Psoas muscle (tissue), 8 donors: ENCODE data around the gene SEPHS2. TPM values are rescaled to one million over a fixed set of nuclear protein-coding genes. Genes with fewer than 3 reads are reported as not detected.
"Not testable (repeated sequence)": the region's sequence is repeated elsewhere in the genome, so short reads cannot be mapped to it uniquely, and the experiment has no call there.

Source experiments
- ATAC-seq, 4 donors: fragments of 200-7000 bp; cut with Tn5 transposase; one replicate each; pipeline ENCODE4 v1.9.1; 2020; ENCODE audit warnings: moderate library complexity in 3 of 4, mild to moderate bottlenecking in 2 of 4
- DNase-seq, 2 donors: peaks; one replicate each; pipeline ENCODE4 v3.0.0-alpha.2; 2020
- H3K27ac ChIP-seq: fragments of 200-600 bp; one replicate; pipeline ENCODE4 v1.8.0; 2022
- H3K27me3 ChIP-seq, 3 donors: fragments of 200-600 bp in 1 of 3; one replicate each; pipeline versions ENCODE4 v1.6.1 to v1.8.0; 2013 to 2022; ENCODE audit warnings: low read length in 2 of 3, mild to moderate bottlenecking in 2 of 3, moderate library complexity in 1 of 3; ENCODE audit not compliant: insufficient read depth in 3 of 3
- H3K36me3 ChIP-seq, 2 donors: fragments of 200-600 bp in 1 of 2; one replicate each; pipeline versions ENCODE4 v1.6.1 to v1.8.0; 2013 to 2022; ENCODE audit warnings: low read depth in 1 of 2, mild to moderate bottlenecking in 1 of 2, moderate library complexity in 1 of 2; ENCODE audit not compliant: insufficient read depth in 1 of 2
- H3K4me1 ChIP-seq: fragments of 200-600 bp; one replicate; pipeline ENCODE4 v1.8.0; 2022
- H3K4me3 ChIP-seq: fragments of 200-600 bp; one replicate; pipeline ENCODE4 v1.8.0; 2022; ENCODE audit warnings: mild to moderate bottlenecking
- H3K9me3 ChIP-seq: fragments of 200-600 bp; one replicate; pipeline ENCODE4 v1.8.0; 2022
- CTCF ChIP-seq: fragments of 200-600 bp; IDR thresholded peaks from one replicate; pipeline ENCODE4 v1.8.0; 2022; ENCODE audit warnings: antibody characterized with exemption
- WGBS, 3 donors: extraction: QIAGEN DNeasy Blood & Tissue Kit; methylation state at CpG; one replicate each; pipeline versions ENCODE4 v1.1.6 to v1.1.7; 2013; 5-methylcytosine and 5-hydroxymethylcytosine counted together
- intact Hi-C, 2 donors: fragments of 100-400 bp; cut with DNase I; formaldehyde crosslinking; loops; one replicate each; pipeline versions ENCODE4 v1.11.0 to v1.14.2; 2022
- polyA plus RNA-seq, 3 donors: library from polyadenylated mRNA; stranded (reverse); fragments of 200-250 nt; gene quantifications; one replicate each; pipeline ENCODE4 v1.2.3, GENCODE V29; 2013
- total RNA-seq, 4 donors: library from RNA; stranded (reverse); fragmentation: NEBNext Ultra II Directional in 2 of 4; extraction: Animal tissue kit (Norgen Biotek cat#: 25700) in 2 of 4; gene quantifications; one replicate each; pipeline versions ENCODE4 v1.2.1 to v1.2.4, GENCODE V29; 2021 to 2023
- donor health status: healthy with polysubstance abuse.
- donor health status: DM: no; HTN: no; CAD: no; lungs with moderate emphysema.
- donor health status: Bipolar disorder and iron deficiency.
- donor health status: healthy.
- donor health status: DM: yes; HTN: yes; CAD: no.
- donor health status: DM: no; HTN: no; CAD: no.
- donor health status: DM: no; HTN: no; CAD: no.
- donor health status: DM: yes; HTN: yes; CAD: no.

The SEPHS2 gene
- total and polyA plus RNA-seq, 7 donors: 25.4 to 96.7 (median 59.8) TPM

GRCh38 chr16:30472328-30472942, 26.8 kb upstream of the SEPHS2 start, which contains the start of gene ITGAL:
TSS of gene ITGAL (plus strand) at chr16:30472742. CDS start at chr16:30472838, 96 bp downstream.
- no peak within 1 kb of the TSS for H3K27ac ChIP-seq
- ATAC-seq: no peak
- H3K36me3 ChIP-seq: no peaks in the 10 kb centered on the region
- peak; percentile 32 to 60 for DNase-seq
- H3K4me3 ChIP-seq: no peak within 1 kb of the TSS
- no peak for TF ChIP-seq CTCF
- H3K4me1 ChIP-seq: no peaks in the 10 kb centered on the region
- intact Hi-C loops: no loop called here
- 64 to 69% (median 68%) methylated on average over 8 of the region's 8 CpGs for WGBS, 3 donors
- peaks cover 0 to 22% (median 7%) of the 10 kb centered on the region in 3 donors for H3K27me3 ChIP-seq
- no peaks in the 10 kb centered on the region for H3K9me3 ChIP-seq

GRCh38 chr16:30470632-30470995, 24.9 kb upstream of the SEPHS2 start:
- TF ChIP-seq CTCF: no peak
- DNase-seq (no peak), ATAC-seq (no peak)
- H3K9me3 ChIP-seq: no peaks in the 10 kb centered on the region
- H3K4me3 ChIP-seq: no peak overlapping the region
- H3K27me3 ChIP-seq: peaks cover 0 to 22% (median 7%) of the 10 kb centered on the region in 3 donors
- WGBS, 3 donors: 84 to 86% (median 85%) methylated on average over 8 of the region's 8 CpGs
- intact Hi-C loops: no loop called here
- no peaks in the 10 kb centered on the region for H3K36me3 ChIP-seq
- H3K4me1 ChIP-seq: no peaks in the 10 kb centered on the region
- H3K27ac ChIP-seq: no peak overlapping the region

GRCh38 chr16:30470170-30470512, 24.5 kb upstream of the SEPHS2 start:
- no peak for DNase-seq
- no peaks in the 10 kb centered on the region for H3K4me1 ChIP-seq
- H3K27me3 ChIP-seq: peaks cover 0 to 22% (median 7%) of the 10 kb centered on the region in 3 donors
- H3K9me3 ChIP-seq: no peaks in the 10 kb centered on the region
- intact Hi-C loops: no loop called here
- ATAC-seq: no peak
- H3K36me3 ChIP-seq: no peaks in the 10 kb centered on the region
- 78 to 83% (median 80%) methylated on average over 3 of the region's 3 CpGs for WGBS, 3 donors
- no peak for TF ChIP-seq CTCF
- no peak overlapping the region for H3K27ac ChIP-seq
- H3K4me3 ChIP-seq: no peak overlapping the region

GRCh38 chr16:30464078-30464477, 18.4 kb upstream of the SEPHS2 start:
- Histone ChIP-seq H3K27me3 (no peaks in the 10 kb centered on the region), H3K36me3 (no peaks in the 10 kb centered on the region), H3K9me3 (no peaks in the 10 kb centered on the region), H3K4me3 (no peak overlapping the region), H3K27ac (no peak overlapping the region), H3K4me1 (no peaks in the 10 kb centered on the region)
- intact Hi-C loops: no loop called here
- 90 to 95% (median 90%) methylated on average over 7 of the region's 7 CpGs for WGBS, 3 donors
- ATAC-seq: no peak
- no peak for TF ChIP-seq CTCF
- DNase-seq: no peak

GRCh38 chr16:30461426-30461825, 15.8 kb upstream of the SEPHS2 start:
- H3K4me3 ChIP-seq, H3K27ac ChIP-seq, intact Hi-C loops, H3K36me3 ChIP-seq, H3K9me3 ChIP-seq, DNase-seq, H3K4me1 ChIP-seq, ATAC-seq, H3K27me3 ChIP-seq: not testable (repeated sequence)
- 84 to 86% (median 85%) methylated on average over 5 of the region's 5 CpGs for WGBS, 3 donors
